ENCODE results near the gene CTIF. TPM values are rescaled to one million over a fixed set of nuclear protein-coding genes. Genes with fewer than 3 reads are reported as not detected.

The CTIF gene
- total and polyA plus RNA-seq, 2 donors (not counting 1 experiment from before 2014, with no cell fraction given): 27.2 to 28.1 TPM

- Histone ChIP-seq H3K9ac (ENCODE audit: insufficient read depth, low read length) (no peak overlapping the region), H3K4me3 (replicated peaks in 1 of 4; ENCODE audit: control extremely low read depth in 1 of 4, insufficient read depth in 1 of 4, low read depth in 3 of 4, low read length in 4 of 4) (peak overlapping the region in 1 of 4 experiments; percentile 16), H3K27ac (ENCODE audit: insufficient read depth, low read length) (peak overlapping the region; percentile 11), H3K27me3 (ENCODE audit: control insufficient read depth, insufficient read depth, low read length) (no peaks in the 10 kb centered on the region), H3K4me1 (ENCODE audit: control insufficient read depth, extremely low read depth, insufficient read depth, low read length) (peaks cover 37% of the 10 kb centered on the region), H2AFZ (ENCODE audit: low read length) (no peak overlapping the region), H3K9me3 (ENCODE audit: control insufficient read depth, insufficient read depth, low read depth, low read length) (no peaks in the 10 kb centered on the region), H4K20me1 (ENCODE audit: control insufficient read depth, extremely low read depth, insufficient read depth, low read length) (no peaks in the 10 kb centered on the region), H3K79me2 (ENCODE audit: control insufficient read depth, insufficient read depth, low read length) (peaks cover 90% of the 10 kb centered on the region), H3K36me3 (ENCODE audit: control insufficient read depth, insufficient read depth, low read length) (no peaks in the 10 kb centered on the region), H3K4me2 (ENCODE audit: extremely low read depth, insufficient read depth, low read length) (peak overlapping the region; percentile 41)
- peak; percentile 73 to 85 for DNase-seq (ENCODE audit: low read depth in 2 of 2)
- TF ChIP-seq EZH2 (IDR thresholded peaks at IDR 0.05; ENCODE audit: low read length, missing control alignments): no peak
- no peak for TF ChIP-seq CTCF (conservative IDR thresholded peaks at IDR 0.05 in 1 of 2, IDR thresholded peaks at IDR 0.05 in 1 of 2; ENCODE audit: low read depth in 1 of 2, low read length in 2 of 2)
These were observed 7.0 kb downstream of the CTIF start for GRCh38 chr18:48545757-48546321.

- DNase-seq (ENCODE audit: low read depth in 2 of 2): peak in 1 of 2 donors; percentile 65
- Histone ChIP-seq H3K9ac (ENCODE audit: insufficient read depth, low read length) (no peak overlapping the region), H3K4me1 (ENCODE audit: control insufficient read depth, extremely low read depth, insufficient read depth, low read length) (peaks cover 36% of the 10 kb centered on the region)
These were observed 7.6 kb downstream of the CTIF start for GRCh38 chr18:48546396-48546795.

GRCh38 chr18:48547531-48547981 lies 8.7 kb downstream of the CTIF start:
- Histone ChIP-seq H3K9me3 (ENCODE audit: control insufficient read depth, insufficient read depth, low read depth, low read length) (no peaks in the 10 kb centered on the region), H3K4me2 (ENCODE audit: extremely low read depth, insufficient read depth, low read length) (peak overlapping the region; percentile 33), H3K36me3 (ENCODE audit: control insufficient read depth, insufficient read depth, low read length) (no peaks in the 10 kb centered on the region), H3K27ac (ENCODE audit: insufficient read depth, low read length) (peak overlapping the region; percentile 35), H3K27me3 (ENCODE audit: control insufficient read depth, insufficient read depth, low read length) (no peaks in the 10 kb centered on the region), H3K79me2 (ENCODE audit: control insufficient read depth, insufficient read depth, low read length) (peaks cover 87% of the 10 kb centered on the region), H3K9ac (ENCODE audit: insufficient read depth, low read length) (no peak overlapping the region), H2AFZ (ENCODE audit: low read length) (no peak overlapping the region), H4K20me1 (ENCODE audit: control insufficient read depth, extremely low read depth, insufficient read depth, low read length) (no peaks in the 10 kb centered on the region), H3K4me1 (ENCODE audit: control insufficient read depth, extremely low read depth, insufficient read depth, low read length) (peaks cover 29% of the 10 kb centered on the region), H3K4me3 (replicated peaks in 1 of 4; ENCODE audit: control extremely low read depth in 1 of 4, insufficient read depth in 1 of 4, low read depth in 3 of 4, low read length in 4 of 4) (no peak overlapping the region)
- TF ChIP-seq EZH2 (IDR thresholded peaks at IDR 0.05; ENCODE audit: low read length, missing control alignments) (no peak), CTCF (conservative IDR thresholded peaks at IDR 0.05 in 1 of 2, IDR thresholded peaks at IDR 0.05 in 1 of 2; ENCODE audit: low read depth in 1 of 2, low read length in 2 of 2) (no peak)
- DNase-seq (ENCODE audit: low read depth in 2 of 2): peak in 1 of 2 donors; percentile 31

More at GRCh38 chr18:48546396-48546795, 7.6 kb downstream of the CTIF start:
- TF ChIP-seq CTCF (conservative IDR thresholded peaks at IDR 0.05 in 1 of 2, IDR thresholded peaks at IDR 0.05 in 1 of 2; ENCODE audit: low read depth in 1 of 2, low read length in 2 of 2) (no peak), EZH2 (IDR thresholded peaks at IDR 0.05; ENCODE audit: low read length, missing control alignments) (no peak)
- Histone ChIP-seq H3K79me2 (ENCODE audit: control insufficient read depth, insufficient read depth, low read length) (peaks cover 94% of the 10 kb centered on the region), H3K9me3 (ENCODE audit: control insufficient read depth, insufficient read depth, low read depth, low read length) (no peaks in the 10 kb centered on the region), H4K20me1 (ENCODE audit: control insufficient read depth, extremely low read depth, insufficient read depth, low read length) (no peaks in the 10 kb centered on the region), H3K4me3 (replicated peaks in 1 of 4; ENCODE audit: control extremely low read depth in 1 of 4, insufficient read depth in 1 of 4, low read depth in 3 of 4, low read length in 4 of 4) (no peak overlapping the region), H3K27me3 (ENCODE audit: control insufficient read depth, insufficient read depth, low read length) (no peaks in the 10 kb centered on the region), H3K36me3 (ENCODE audit: control insufficient read depth, insufficient read depth, low read length) (no peaks in the 10 kb centered on the region), H3K27ac (ENCODE audit: insufficient read depth, low read length) (peak overlapping the region; percentile 11), H2AFZ (ENCODE audit: low read length) (no peak overlapping the region), H3K4me2 (ENCODE audit: extremely low read depth, insufficient read depth, low read length) (no peak overlapping the region)
